ENCODE measurements around the gene ARL10.

Gene ARL10

GRCh38 chr5:176382721-176383120 lies 17.4 kb downstream of the ARL10 start:
- no peak for TF ChIP-seq CTCF (IDR thresholded peaks at IDR 0.05; ENCODE audit: extremely low read depth, insufficient read depth, missing control alignments)
- in situ Hi-C loops (cut with MboI; ENCODE audit: low pct_unique_long_range_greater_than_20kb, low sequenced_read_pairs, unreplicated experiment) = no loop called here
- DNase-seq (ENCODE audit: low spot score) = no peak

GRCh38 chr5:176383248-176383905 lies 18.1 kb downstream of the ARL10 start:
- no peak for DNase-seq (ENCODE audit: low spot score)
- in situ Hi-C loops (cut with MboI; ENCODE audit: low pct_unique_long_range_greater_than_20kb, low sequenced_read_pairs, unreplicated experiment) = no loop called here
- TF ChIP-seq CTCF (IDR thresholded peaks at IDR 0.05; ENCODE audit: extremely low read depth, insufficient read depth, missing control alignments) = no peak

- TF ChIP-seq CTCF (IDR thresholded peaks at IDR 0.05; ENCODE audit: extremely low read depth, insufficient read depth, missing control alignments) = no peak
- no peak for DNase-seq (ENCODE audit: low spot score)
- in situ Hi-C loops (cut with MboI; ENCODE audit: low pct_unique_long_range_greater_than_20kb, low sequenced_read_pairs, unreplicated experiment) = no loop called here
Measured at GRCh38 chr5:176383961-176384360, 18.7 kb downstream of the ARL10 start.

- TF ChIP-seq CTCF (IDR thresholded peaks at IDR 0.05; ENCODE audit: extremely low read depth, insufficient read depth, missing control alignments) = no peak
- in situ Hi-C loops (cut with MboI; ENCODE audit: low pct_unique_long_range_greater_than_20kb, low sequenced_read_pairs, unreplicated experiment) = no loop called here
Measured at GRCh38 chr5:176384366-176384930, 19.2 kb downstream of the ARL10 start.

GRCh38 chr5:176384991-176385390 lies 19.7 kb downstream of the ARL10 start:
- no peak for DNase-seq (ENCODE audit: low spot score)
- no peak for TF ChIP-seq CTCF (IDR thresholded peaks at IDR 0.05; ENCODE audit: extremely low read depth, insufficient read depth, missing control alignments)

More at GRCh38 chr5:176384366-176384930, 19.2 kb downstream of the ARL10 start:
- DNase-seq (ENCODE audit: low spot score) = no peak

GRCh38 chr5:176386491-176386890 lies 21.2 kb downstream of the ARL10 start:
- in situ Hi-C loops (cut with MboI; ENCODE audit: low pct_unique_long_range_greater_than_20kb, low sequenced_read_pairs, unreplicated experiment) = no loop called here
- no peak for DNase-seq (ENCODE audit: low spot score)
- no peak for TF ChIP-seq CTCF (IDR thresholded peaks at IDR 0.05; ENCODE audit: extremely low read depth, insufficient read depth, missing control alignments)

More at GRCh38 chr5:176384991-176385390, 19.7 kb downstream of the ARL10 start:
- in situ Hi-C loops (cut with MboI; ENCODE audit: low pct_unique_long_range_greater_than_20kb, low sequenced_read_pairs, unreplicated experiment) = no loop called here

Measured in GM13977 (cell line).